ENCODE measurements around the gene ASPDH.
"Not testable (repeated sequence)": the region's sequence is repeated elsewhere in the genome, so short reads cannot be mapped to it uniquely, and the experiment has no call there.

Gene ASPDH

GRCh38 chr19:50547385-50548190, 33.9 kb upstream of the ASPDH start:
- DNase-seq (ENCODE audit: low read depth, low spot score): no peak

- DNase-seq (ENCODE audit: low read depth, low spot score): no peak
Measured at GRCh38 chr19:50546527-50547221, 33.0 kb upstream of the ASPDH start.

DNA sequence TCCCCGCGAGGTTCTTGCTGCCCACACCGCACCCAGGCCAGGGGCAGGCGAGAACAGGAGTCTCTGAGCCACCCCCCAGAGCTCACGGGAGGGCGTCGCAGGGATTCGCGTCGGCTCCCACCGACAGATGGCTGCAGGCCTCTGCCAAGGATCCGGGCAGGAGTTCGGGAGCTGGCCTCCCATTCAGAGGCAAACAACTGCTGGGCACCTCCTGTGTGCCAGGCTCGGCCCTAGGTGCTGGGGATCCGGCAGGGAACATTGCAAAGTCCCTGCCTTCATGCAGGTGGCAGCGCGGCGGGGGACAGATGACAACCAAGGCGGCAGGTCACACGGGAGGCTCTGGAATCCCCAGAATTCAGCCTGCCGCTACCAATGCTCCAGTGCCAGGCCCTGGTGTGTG, 29.2 kb upstream of the ASPDH start:
- no peak for DNase-seq (ENCODE audit: low read depth, low spot score)

- peak; percentile 90 for DNase-seq (ENCODE audit: low read depth, low spot score)
Measured at GRCh38 chr19:50537769-50538230, 24.1 kb upstream of the ASPDH start.

DNA sequence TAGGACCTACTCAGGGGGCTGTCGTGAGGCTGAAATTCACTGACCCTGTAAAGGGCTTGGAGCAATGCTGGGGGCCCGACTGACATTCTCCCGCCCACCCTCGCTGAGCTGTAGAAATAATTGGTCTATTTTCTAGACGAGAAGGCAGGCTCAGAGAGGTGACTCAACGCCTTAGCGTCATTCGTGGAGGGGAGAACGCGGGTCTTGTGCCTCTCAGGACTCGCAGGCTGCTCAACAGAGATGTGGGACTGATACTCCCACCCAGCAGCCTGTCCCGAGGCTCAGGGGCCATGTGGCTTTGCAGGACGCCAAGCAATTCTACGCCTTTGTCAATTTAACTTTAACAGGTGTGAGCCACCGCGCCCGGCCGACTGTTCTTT, 23.6 kb upstream of the ASPDH start:
- no peak for DNase-seq (ENCODE audit: low read depth, low spot score)

- no peak for DNase-seq (ENCODE audit: low read depth, low spot score)
Measured at GRCh38 chr19:50536662-50537305, 23.1 kb upstream of the ASPDH start.

GRCh38 chr19:50535672-50536187, 22.0 kb upstream of the ASPDH start:
- no peak for DNase-seq (ENCODE audit: low read depth, low spot score)

DNA sequence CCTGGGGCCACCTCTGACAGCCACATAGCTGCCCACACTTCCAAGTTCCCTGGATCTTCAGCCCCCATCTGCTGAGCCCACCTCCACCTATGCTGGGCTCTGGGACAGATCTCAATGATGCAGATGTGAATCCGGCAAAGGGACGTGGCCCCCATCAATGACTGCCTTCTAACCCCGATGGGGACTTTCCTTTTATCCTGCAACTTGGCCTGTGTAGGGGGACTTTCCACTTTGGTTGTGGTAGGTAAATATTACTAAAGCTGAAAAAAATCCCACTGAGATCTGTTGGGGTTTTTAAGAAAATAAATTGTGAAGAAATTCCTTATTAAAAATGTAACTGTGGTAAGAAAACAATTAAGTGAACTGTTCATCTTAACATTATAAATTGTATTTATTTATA, 20.8 kb upstream of the ASPDH start:
- no peak for DNase-seq (ENCODE audit: low read depth, low spot score)

- DNase-seq (ENCODE audit: low read depth, low spot score): no peak
Measured at GRCh38 chr19:50532952-50533351, 19.2 kb upstream of the ASPDH start.

DNA sequence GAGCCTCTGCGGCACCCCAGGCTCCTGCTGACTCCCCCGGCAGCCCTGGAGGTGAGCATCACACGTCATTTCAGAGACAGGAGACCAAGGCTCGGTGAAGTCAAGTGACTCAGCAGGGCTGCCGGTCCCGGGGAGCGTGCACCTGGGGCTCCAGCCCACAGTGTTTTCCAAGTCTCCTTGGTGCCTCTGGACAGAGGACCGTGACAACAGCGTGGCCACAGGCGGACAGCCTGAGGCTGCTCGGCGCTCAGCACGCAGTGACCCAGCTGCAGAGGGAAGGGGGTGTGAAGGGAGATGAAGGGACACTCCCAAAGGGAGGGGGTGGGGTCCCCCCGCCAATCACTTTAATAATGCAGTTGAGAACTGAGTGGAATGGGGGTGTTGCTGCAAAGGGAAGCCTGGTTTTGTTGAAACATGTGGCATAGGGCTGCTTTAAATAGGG, 17.5 kb upstream of the ASPDH start:
- DNase-seq (ENCODE audit: low read depth, low spot score): no peak

GRCh38 chr19:50528052-50528451, 14.3 kb upstream of the ASPDH start:
- DNase-seq (ENCODE audit: low read depth, low spot score): not testable (repeated sequence)

DNA sequence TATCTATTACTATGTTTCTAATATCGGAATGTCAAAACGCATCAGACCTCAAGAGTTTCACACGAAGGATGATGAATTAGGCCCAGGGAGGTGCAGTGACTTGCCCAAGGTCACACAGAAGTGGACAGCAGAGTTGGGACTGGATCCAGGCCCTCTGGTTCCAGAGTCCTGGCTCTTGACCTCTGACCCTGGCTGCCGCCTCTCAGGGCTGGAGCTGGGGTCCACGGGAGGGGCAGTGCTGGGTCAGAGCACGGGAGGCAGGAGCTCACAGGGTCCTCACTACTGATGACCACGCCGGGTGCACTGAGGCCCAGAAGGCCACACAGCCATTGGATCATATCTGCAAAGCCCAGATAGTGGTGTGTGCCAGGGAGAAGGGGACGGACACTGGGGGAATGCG, 9.2 kb upstream of the ASPDH start:
- no peak for DNase-seq (ENCODE audit: low read depth, low spot score)

DNA sequence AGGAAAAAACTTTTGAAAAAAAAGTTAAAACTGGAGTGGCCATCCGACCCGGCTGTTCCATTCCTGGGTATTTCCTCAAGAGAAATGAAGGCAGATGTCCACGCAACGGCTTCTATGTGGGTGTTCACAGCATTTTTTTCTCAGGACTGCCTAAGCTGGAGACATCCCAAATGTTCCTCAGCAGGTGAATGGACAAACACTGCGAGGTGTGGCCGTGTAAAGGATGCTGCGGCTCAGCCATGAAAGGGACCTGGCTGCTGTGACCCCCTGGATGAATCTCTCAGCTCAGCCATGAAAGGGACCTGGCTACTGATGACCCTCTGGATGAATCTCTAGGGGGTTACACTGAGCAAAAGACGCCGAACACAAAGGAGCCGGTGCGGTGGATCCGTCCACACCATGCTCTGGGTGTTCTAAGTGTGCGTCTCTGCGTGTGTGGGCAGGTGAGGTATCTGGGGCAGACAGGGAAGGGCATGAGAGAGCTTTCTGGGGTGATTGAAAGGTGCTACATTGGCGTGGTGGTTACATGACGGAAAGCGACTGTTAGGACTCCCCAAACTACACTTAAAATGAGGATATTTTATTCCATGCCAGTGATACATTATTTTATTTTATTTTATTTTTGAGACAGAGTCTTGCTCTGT, 7.2 kb upstream of the ASPDH start:
- DNase-seq (ENCODE audit: low read depth, low spot score): no peak

- no peak for DNase-seq (ENCODE audit: low read depth, low spot score)
Measured at GRCh38 chr19:50519006-50519575, 5.4 kb upstream of the ASPDH start.

DNA sequence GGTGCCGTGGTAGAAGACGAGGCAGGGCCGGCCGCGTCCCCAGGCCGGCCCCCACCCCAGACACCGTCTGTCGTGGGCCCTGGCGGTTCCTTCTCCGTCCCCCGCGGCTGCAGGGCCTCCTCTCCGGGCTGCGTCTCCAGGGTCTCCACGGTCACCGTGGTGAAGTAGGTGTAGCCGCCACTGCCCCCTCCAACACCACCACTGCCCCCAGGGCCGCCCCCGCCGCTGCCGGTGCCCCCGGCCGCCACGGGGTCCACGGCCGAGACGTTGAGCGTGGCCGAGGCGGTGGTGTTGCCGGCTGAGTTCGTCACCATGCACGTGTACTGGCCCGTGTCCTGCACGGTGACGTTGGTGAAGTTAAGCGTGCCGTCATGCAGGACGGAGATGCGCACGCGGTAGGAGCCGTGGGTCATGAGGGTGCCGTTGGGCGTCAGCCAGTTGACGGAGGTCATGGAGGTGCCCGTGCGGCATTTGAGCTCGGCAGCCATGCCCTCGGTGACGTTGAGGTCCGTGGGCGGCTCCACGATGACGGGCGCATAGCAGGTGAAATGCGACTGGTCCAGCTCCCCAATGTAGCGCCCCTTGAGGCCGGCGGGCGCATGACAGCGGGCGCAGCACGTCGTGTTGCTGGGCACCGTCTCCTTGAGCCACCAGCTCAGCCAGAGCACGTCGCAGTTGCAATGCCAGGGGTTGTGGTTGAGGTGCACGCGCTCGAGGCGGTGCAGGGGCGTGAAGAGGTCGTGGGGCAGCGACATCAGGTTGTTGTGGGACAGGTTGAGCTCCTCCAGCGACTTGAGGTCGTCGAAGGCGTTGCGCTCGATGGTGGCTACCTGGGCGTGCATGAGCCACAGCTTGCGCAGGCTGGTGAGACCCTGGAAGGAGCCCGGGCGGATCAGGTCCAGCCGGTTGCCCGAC, 4.6 kb upstream of the ASPDH start:
- DNase-seq (ENCODE audit: low read depth, low spot score): no peak

DNA sequence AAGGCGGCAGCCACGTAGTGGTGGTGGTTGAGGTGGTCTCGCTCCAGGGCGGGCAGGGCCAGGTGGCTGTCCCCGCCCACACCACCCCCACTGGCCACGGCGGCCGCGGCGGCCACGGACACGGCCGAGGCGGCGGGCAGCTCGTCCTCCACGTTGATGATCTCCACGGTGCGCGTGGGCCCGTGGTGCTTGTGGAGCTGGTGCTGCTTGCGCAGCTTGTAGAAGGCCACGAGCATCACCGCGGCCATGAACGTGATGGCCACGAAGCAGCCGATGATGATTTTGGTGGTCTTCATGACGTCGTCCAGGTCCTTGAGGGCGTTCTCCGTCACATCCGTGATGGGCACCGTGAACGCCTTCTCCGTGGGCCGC, 4.0 kb upstream of the ASPDH start:
- no peak for DNase-seq (ENCODE audit: low read depth, low spot score)

DNA sequence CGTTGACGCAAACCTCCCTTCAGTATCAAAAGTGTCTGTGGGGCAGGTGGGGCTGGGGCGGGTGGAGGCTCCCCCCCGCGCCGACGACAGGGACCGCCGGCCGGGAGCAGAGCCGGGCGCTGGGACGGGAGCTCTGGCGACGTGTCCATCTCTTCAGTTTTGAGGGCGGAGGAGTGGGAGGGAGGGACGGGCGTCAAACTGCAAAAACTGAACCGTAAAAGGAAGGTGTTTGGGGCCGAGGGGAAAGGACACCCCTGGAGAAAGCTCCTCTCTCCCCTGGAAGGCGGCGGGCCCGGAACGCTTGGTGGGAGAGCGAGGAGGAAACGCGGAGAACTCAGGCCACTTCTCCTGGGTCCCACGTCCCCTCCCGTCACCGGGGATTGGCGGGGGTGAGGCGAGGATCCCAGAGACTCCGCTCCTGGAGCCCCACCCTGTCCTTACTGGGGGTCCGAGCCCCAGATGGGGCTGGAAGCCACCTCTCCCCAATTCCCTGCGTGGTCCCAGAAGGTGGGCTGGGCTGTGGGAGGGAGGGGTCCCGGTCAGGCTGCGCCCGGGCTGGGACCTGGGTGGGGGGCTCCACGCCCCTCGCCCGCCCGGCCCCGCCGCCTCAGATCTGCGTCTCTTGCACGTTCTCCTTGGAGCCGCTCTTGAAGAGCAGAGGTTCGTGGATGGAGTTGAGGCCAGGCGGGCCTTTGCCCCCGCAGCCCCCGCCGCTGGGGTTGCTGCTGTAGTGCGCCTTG, 3.4 kb upstream of the ASPDH start:
- no peak for DNase-seq (ENCODE audit: low read depth, low spot score)

- no peak for DNase-seq (ENCODE audit: low read depth, low spot score)
Measured at GRCh38 chr19:50516456-50516855, 2.7 kb upstream of the ASPDH start.

GRCh38 chr19:50515168-50515561, 1.5 kb upstream of the ASPDH start:
- DNase-seq (ENCODE audit: low read depth, low spot score): no peak

Measured in iPS DF 19.7 (cell line).